Kidney (tissue), 14 donors: Measurements from ENCODE around the gene SFXN5. TPM values are rescaled to one million over a fixed set of nuclear protein-coding genes. Genes with fewer than 3 reads are reported as not detected.

Source experiments
- DNase-seq, 5 donors: peaks; one replicate each; pipeline ENCODE4 v3.0.0-alpha.2; 2013 to 2020
- FAIRE-seq: peaks from 2 replicates; lab custom pipeline; 2012; peaks lifted over from hg19 to GRCh38; lab: Jason Lieb, UNC
- H3K27ac ChIP-seq, 2 donors: one replicate each; pipeline ENCODE4 v1.7.0; 2013; ENCODE audit warnings: low read depth in 2 of 2, low read length in 2 of 2, inconsistent platforms in 1 of 2
- H3K27me3 ChIP-seq: one replicate; pipeline ENCODE4 v1.7.1; 2013; ENCODE audit warnings: low read length, inconsistent platforms; ENCODE audit not compliant: control insufficient read depth, insufficient read depth
- H3K36me3 ChIP-seq, 3 donors: one replicate each; pipeline versions ENCODE4 v1.7.0 to v1.7.1; 2013; ENCODE audit warnings: low read length in 3 of 3, control low read depth in 1 of 3, inconsistent platforms in 1 of 3; ENCODE audit not compliant: insufficient read depth in 3 of 3, control insufficient read depth in 2 of 3
- H3K4me1 ChIP-seq, 3 donors: one replicate each; pipeline versions ENCODE4 v1.7.0 to v1.7.1; 2013; ENCODE audit warnings: low read length in 3 of 3, inconsistent platforms in 1 of 3, low read depth in 1 of 3; ENCODE audit not compliant: control insufficient read depth in 2 of 3, insufficient read depth in 2 of 3
- H3K4me3 ChIP-seq, 3 donors: one replicate each; pipeline versions ENCODE4 v1.7.0 to v1.8.1; 2013; ENCODE audit warnings: low read length in 3 of 3, control low read depth in 1 of 3, inconsistent platforms in 1 of 3
- H3K9ac ChIP-seq, 3 donors: one replicate each; pipeline versions ENCODE4 v1.7.0 to v1.7.1; 2013; ENCODE audit warnings: low read length in 3 of 3, control low read depth in 1 of 3, inconsistent platforms in 1 of 3
- H3K9me3 ChIP-seq, 3 donors: one replicate each; pipeline versions ENCODE4 v1.7.0 to v1.7.1; 2013; ENCODE audit warnings: low read length in 3 of 3, control low read depth in 1 of 3, inconsistent platforms in 1 of 3; ENCODE audit not compliant: control insufficient read depth in 2 of 3, insufficient read depth in 1 of 3
- intact Hi-C: fragments of 100-400 bp; cut with DNase I; formaldehyde crosslinking; loops from one replicate; pipeline ENCODE4 v1.11.1; 2022
- polyA plus RNA-seq: library from polyadenylated mRNA; stranded (reverse); fragments of 350-450 nt; fragmentation: Illumina TruSeq; extraction: RNeasy Lipid Tissue Mini Kit (QIAGEN cat#74804); gene quantifications from one replicate; pipeline ENCODE4 v1.2.3, GENCODE V29; 2014; ENCODE audit warnings: low read depth, low replicate concordance; ENCODE audit not compliant: insufficient read depth
- total RNA-seq: library from RNA; stranded (reverse); fragmentation: NEBNext Ultra II Directional; extraction: Animal tissue kit (Norgen Biotek cat#: 25700); gene quantifications from one replicate; pipeline ENCODE4 v1.2.1, GENCODE V29; 2021
- TF ChIP-seq, protein P1 (sequence below): IDR thresholded peaks from 3 replicates; pipeline ENCODE4 v1.5.1; 2012; ENCODE audit warnings: mild to moderate bottlenecking, moderate library complexity, borderline replicate concordance; ENCODE audit not compliant: insufficient read depth; ENCODE audit errors: extremely low read depth
- donor health status: control.
- donor health status: control.
- donor health status: control.
- donor health status: control.
- donor health status: control.
- donor health status: DM: yes; HTN: yes; CAD: no.
- donor health status: Normal renal cell carcinoma (clear cell type).

Gene SFXN5
- total and polyA plus RNA-seq, 2 donors from 2014 or later = 21.4 to 35.9 TPM

DNA sequence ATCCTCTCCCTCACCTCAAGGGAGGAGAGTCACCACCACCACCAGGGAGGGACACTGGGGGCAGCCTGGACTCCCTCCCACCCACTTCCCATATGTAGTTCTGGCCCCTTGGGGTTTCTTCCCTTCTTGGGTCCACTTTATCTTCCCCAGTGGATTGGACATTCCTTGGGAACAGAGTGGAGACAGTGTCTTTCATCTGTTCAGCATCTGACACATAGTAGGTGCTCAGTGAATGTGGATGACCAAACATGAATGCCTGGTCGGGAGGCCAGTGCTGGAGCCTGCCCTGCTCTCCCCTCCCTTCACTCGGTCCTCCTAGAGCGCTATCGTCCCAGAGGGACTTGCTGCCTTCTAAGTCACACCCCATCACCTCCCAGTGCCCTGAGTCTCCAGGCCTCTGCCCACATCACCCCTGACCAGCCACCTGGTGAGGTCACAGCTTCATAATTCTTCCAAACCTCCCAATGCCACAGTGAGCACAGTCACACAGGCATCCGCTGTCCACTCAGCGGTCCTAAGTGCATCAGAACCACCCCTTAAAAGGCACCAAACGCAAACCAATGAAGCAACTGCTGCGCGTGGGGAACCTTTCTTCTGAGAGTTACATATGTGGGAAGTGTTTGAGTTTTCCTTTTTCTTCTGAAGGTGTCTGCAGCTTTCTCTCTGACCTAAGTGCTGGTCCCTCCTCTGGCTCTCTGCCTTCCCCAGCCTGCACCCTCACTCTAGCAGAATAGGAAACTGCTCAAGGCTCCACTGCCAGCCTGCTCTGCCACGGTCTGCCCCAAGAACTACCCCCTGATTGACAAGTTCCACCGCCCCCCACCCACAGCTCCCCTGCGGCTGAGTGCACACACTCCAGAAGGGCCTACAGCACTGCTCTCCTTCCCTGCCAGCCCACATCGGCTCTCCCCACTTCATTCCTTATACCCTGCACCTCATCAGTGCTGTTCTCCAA lies 7.2 kb upstream of the SFXN5 start:
- peaks cover 0 to 49% (median 39%) of the 10 kb centered on the region in 3 donors for H3K4me1 ChIP-seq
- TF ChIP-seq, protein P1, sequence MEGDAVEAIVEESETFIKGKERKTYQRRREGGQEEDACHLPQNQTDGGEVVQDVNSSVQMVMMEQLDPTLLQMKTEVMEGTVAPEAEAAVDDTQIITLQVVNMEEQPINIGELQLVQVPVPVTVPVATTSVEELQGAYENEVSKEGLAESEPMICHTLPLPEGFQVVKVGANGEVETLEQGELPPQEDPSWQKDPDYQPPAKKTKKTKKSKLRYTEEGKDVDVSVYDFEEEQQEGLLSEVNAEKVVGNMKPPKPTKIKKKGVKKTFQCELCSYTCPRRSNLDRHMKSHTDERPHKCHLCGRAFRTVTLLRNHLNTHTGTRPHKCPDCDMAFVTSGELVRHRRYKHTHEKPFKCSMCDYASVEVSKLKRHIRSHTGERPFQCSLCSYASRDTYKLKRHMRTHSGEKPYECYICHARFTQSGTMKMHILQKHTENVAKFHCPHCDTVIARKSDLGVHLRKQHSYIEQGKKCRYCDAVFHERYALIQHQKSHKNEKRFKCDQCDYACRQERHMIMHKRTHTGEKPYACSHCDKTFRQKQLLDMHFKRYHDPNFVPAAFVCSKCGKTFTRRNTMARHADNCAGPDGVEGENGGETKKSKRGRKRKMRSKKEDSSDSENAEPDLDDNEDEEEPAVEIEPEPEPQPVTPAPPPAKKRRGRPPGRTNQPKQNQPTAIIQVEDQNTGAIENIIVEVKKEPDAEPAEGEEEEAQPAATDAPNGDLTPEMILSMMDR = no peak
- peak overlapping the region in 1 of 2 donors; percentile 43 for H3K27ac ChIP-seq
- no peaks in the 10 kb centered on the region for H3K27me3 ChIP-seq
- peak overlapping the region in 2 of 3 donors; percentile 43 to 51 for H3K4me3 ChIP-seq
- peaks cover 0 to 15% (median 3%) of the 10 kb centered on the region in 3 donors for H3K36me3 ChIP-seq
- DNase-seq (peak in 1 of 5 donors; percentile 41), FAIRE-seq (no peak)
- intact Hi-C loops = no loop called here
- H3K9ac ChIP-seq = peak overlapping the region in 1 of 3 donors; percentile 55
- no peaks in the 10 kb centered on the region for H3K9me3 ChIP-seq

DNA sequence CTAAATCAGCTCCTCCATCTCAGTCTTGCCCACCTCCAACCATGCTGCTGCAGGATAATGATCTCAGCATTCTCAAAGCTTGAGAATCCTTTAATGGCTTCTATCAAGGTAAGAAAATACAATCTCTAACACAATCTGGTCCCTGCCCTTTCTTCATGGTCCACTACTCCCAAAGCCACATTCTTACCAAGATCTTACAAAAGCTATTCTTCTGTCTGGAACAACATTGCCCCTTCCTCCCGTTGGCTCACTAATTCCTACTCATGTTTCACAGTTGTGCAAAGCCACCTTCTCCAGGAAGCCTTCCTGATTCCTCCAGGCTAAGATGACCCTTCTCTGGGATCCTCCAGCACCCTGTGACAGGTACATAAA lies 5.9 kb upstream of the SFXN5 start:
- Histone ChIP-seq H3K27me3 (no peaks in the 10 kb centered on the region), H3K27ac (no peak overlapping the region), H3K4me3 (peak overlapping the region in 1 of 3 donors; percentile 51), H3K4me1 (peaks cover 0 to 39% (median 29%) of the 10 kb centered on the region in 3 donors), H3K36me3 (peaks cover 0 to 15% (median 3%) of the 10 kb centered on the region in 3 donors), H3K9me3 (no peaks in the 10 kb centered on the region), H3K9ac (peak overlapping the region in 1 of 3 donors; percentile 46)
- intact Hi-C loops = no loop called here
- TF ChIP-seq, protein P1 = no peak
- FAIRE-seq = no peak
- DNase-seq = no peak

DNA sequence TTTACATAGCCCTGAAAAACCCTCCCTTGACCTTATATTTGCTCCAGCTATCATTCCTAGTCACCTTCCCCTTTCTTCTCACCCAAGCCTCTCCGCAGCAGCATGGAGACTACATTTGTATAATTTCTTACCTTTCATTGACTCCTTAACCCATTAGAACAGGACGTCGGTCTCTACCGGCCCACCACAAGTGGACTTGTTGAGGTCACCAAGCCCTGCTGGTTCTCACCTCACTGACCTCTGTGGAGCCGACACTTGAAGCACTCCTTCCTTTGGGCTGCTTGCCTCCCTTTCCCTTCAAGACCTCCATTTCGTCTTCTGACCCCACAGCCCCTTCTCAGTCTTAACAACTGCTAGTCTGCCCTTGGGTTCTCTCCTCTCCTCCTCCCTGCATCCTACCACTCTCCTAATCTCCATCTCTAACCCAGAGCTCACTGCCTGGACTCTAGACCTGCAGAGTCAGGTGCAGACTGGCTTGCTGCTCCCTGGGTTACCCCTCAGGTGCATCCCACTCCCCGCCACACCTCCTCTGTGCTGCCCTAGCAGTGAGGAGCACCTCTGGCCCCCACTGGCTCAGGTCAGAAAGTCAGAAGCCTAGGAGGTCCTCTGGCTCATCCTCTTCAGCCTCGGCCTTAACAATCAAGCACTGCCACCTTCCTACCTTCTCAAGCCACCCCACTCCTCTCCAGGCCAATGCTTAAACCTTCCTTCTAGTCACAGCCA lies 5.3 kb upstream of the SFXN5 start:
- FAIRE-seq = no peak

More for the DNA sequence above, 5.3 kb upstream of the SFXN5 start:
- TF ChIP-seq, protein P1 = no peak
- Histone ChIP-seq H3K9ac (no peak overlapping the region), H3K27ac (no peak overlapping the region), H3K27me3 (no peaks in the 10 kb centered on the region), H3K4me3 (peak overlapping the region in 1 of 3 donors; percentile 51), H3K36me3 (peaks cover 0 to 15% (median 3%) of the 10 kb centered on the region in 3 donors), H3K9me3 (no peaks in the 10 kb centered on the region), H3K4me1 (peaks cover 0 to 44% (median 29%) of the 10 kb centered on the region in 3 donors)
- no peak for DNase-seq
- intact Hi-C loops = no loop called here
